WERI-Rb-1 (cell line): ENCODE results near the gene NDRG4.

Experiments
- DNase-seq: peaks from one replicate; pipeline ENCODE4 v3.0.0-alpha.2; 2020
- H3K27ac ChIP-seq: fragments of 250-450 bp; sonication (Bioruptor Pico); 2 replicates; pipeline ENCODE4 v1.5.1; 2020; ENCODE audit warnings: mild to moderate bottlenecking, moderate library complexity
- H3K27me3 ChIP-seq: fragments of 250-450 bp; sonication (Bioruptor Pico); 2 replicates; pipeline ENCODE4 v1.5.1; 2021; ENCODE audit warnings: mild to moderate bottlenecking, low read depth, moderate library complexity; ENCODE audit not compliant: insufficient read depth, severe bottlenecking
- H3K36me3 ChIP-seq: fragments of 250-450 bp; sonication (Bioruptor Pico); 2 replicates; pipeline ENCODE4 v1.5.1; 2020; ENCODE audit warnings: mild to moderate bottlenecking, moderate library complexity
- H3K4me3 ChIP-seq: 2 replicates; pipeline ENCODE4 v1.5.1; 2011; ENCODE audit warnings: low read depth, mild to moderate bottlenecking, control low read depth, low read length
- H3K9me3 ChIP-seq: fragments of 250-450 bp; sonication (Bioruptor Pico); 2 replicates; pipeline ENCODE4 v1.5.1; 2021; ENCODE audit warnings: mild to moderate bottlenecking, moderate library complexity; ENCODE audit not compliant: severe bottlenecking
- TF ChIP-seq, protein P1 (sequence below): IDR thresholded peaks from 2 replicates; pipeline ENCODE4 v1.5.1; 2011; ENCODE audit warnings: low read depth, mild to moderate bottlenecking, control low read depth, inconsistent platforms, low read length

Gene NDRG4

DNA sequence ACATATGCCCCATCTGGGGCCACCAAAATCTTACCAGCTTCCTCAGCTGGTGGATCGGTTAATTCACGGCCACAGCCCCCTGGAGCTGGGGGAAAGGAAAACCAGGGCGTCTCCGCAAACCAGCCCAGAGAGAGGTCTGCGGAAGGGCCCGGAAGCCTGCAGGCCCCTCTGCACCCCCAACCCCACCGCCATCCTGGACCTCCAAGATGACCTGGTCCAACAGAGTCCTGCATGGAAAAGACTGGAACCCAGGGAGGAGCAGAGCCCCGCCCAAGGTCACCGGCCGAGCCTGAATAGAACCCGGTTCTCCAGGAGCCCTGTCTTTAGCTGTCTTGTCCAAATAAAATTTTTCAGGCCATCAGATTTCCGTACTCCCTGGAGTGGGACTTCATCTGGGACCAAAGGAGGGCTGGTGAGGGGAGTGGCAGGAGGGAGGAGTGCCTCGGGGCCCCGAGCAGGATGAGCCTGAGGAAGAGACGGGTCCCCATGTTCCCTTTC lies 37.4 kb upstream of the NDRG4 start:
- Histone ChIP-seq H3K27me3 (peaks cover 7% of the 10 kb centered on the region), H3K4me3 (no peak overlapping the region), H3K27ac (no peak overlapping the region), H3K9me3 (no peaks in the 10 kb centered on the region), H3K36me3 (no peaks in the 10 kb centered on the region)
- TF ChIP-seq, protein P1, sequence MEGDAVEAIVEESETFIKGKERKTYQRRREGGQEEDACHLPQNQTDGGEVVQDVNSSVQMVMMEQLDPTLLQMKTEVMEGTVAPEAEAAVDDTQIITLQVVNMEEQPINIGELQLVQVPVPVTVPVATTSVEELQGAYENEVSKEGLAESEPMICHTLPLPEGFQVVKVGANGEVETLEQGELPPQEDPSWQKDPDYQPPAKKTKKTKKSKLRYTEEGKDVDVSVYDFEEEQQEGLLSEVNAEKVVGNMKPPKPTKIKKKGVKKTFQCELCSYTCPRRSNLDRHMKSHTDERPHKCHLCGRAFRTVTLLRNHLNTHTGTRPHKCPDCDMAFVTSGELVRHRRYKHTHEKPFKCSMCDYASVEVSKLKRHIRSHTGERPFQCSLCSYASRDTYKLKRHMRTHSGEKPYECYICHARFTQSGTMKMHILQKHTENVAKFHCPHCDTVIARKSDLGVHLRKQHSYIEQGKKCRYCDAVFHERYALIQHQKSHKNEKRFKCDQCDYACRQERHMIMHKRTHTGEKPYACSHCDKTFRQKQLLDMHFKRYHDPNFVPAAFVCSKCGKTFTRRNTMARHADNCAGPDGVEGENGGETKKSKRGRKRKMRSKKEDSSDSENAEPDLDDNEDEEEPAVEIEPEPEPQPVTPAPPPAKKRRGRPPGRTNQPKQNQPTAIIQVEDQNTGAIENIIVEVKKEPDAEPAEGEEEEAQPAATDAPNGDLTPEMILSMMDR = no peak
- no peak for DNase-seq

DNA sequence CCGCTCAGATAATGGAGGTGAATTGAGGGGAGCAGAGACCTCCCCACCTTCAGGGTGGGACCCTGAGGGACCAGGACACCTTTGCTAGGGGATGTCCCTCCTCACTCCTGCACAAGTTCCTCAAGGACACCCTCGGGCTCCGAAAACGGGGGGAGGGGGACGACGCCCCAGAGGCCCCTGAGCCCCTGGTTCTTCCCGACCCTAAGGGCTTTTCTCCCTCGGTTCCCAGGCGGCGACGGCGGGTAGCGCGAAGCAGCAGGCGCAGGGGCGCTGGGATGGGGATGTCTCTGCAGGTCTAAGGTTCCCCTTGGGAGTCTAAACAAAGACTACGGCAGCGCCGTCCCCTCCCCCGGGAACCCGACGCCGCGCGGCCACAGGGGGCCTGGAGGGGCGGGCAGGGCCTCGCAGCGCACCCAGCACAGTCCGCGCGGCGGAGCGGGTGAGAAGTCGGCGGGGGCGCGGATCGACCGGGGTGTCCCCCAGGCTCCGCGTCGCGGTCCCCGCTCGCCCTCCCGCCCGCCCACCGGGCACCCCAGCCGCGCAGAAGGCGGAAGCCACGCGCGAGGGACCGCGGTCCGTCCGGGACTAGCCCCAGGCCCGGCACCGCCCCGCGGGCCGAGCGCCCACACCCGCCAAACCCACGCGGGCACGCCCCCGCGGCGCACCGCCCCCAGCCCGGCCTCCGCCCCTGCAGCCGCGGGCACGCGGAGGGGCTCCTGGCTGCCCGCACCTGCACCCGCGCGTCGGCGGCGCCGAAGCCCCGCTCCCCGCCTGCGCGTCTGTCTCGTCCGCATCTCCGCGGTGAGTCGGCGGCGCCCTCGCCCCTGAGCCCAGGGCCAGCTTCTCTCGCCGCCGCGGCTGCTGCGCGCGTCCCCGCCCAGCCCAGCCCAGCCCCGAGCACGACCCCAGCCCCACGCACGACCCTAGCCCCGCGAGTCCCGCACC lies 36.7 kb upstream of the NDRG4 start:
- H3K4me3 ChIP-seq = peak overlapping the region; percentile 65
- H3K27me3 ChIP-seq = peaks cover 7% of the 10 kb centered on the region
- no peak overlapping the region for H3K27ac ChIP-seq
- no peaks in the 10 kb centered on the region for H3K36me3 ChIP-seq
- no peaks in the 10 kb centered on the region for H3K9me3 ChIP-seq
- TF ChIP-seq, protein P1 = no peak
- DNase-seq = peak; percentile 23

DNA sequence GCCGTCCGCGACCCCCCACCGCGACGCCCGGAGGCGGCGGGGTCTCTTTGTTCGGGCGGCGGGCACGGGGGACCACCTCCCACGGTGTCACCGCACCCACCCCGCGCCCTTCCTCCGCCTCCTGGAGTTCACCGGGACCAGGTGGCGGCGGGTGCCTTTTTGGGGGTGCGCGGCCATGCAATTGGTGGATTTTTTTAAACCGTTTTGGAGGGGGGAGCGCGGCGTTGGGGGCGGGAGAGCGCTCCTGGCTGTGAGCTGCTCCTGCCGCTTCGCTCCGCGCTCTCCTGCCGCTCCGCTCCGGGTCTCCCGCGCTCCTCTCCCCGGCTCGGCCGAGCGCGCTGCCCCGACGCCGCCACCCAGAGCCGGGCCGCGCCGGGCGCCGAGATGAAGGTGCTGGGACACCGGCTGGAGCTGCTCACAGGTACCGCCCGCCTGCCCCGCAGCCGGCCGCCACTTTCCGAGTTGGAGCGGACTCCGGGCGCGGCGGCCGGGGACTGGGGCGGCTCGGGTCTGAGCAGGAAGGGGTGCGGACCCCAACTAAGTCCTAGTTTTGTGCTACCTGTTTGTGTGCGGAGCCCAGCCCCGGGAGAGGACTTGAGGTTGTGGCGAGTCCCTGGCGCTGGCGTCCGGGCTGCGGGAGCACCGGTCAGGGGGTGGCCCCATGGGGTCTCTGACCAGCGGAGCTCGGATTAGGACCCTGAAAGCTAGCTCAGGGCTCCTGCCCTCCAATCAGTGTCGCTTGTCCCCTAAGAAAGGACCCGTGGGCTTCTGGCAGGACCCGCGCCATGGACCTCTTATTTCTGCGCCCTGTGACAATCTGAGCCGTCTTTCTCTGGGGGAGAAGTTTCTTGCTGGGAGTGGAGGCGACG lies 35.7 kb upstream of the NDRG4 start:
- Histone ChIP-seq H3K27ac (no peak overlapping the region), H3K4me3 (peak overlapping the region; percentile 65), H3K27me3 (peaks cover 7% of the 10 kb centered on the region), H3K36me3 (no peaks in the 10 kb centered on the region), H3K9me3 (no peaks in the 10 kb centered on the region)
- DNase-seq = peak; percentile 18
- TF ChIP-seq, protein P1 = no peak

DNA sequence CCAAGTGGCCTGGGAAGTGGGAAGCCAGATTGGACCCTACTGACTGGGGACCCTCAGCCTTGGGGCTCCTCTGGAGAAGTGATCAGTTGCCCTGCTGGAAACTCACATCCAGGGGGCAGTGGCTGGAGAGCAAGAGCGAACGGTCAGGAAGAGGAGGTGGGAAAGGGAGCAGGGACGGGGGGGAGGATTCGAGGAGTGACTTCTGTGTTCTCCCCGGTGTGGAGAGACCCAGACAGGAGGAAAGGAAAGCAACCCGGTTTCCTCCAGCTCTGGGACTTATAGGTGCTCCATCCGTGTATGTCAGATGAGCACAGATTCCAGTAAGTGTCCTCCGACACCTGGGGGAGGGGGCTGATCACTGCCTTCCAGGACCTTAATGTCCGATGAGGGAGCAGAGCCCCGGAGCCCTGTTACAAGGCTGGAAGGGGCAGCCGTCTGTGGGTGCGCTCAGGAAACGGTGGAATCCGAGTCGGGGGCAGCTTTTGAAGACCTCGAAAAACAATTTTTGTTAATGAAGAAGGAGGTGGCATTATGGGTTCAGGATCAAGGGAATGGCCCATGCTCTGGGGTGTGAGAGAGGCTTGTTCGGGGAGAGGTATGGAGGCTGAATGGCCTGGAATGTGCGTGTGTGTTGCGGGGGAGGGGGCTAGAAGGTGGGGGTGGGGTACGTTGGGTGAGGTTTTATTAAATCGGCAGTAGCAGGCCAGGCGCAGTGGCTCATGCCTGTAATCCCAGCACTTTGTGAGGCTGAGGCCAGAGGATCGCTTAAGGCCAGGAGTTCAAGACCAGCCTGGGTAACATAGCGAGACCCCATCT lies 34.8 kb upstream of the NDRG4 start:
- Histone ChIP-seq H3K4me3 (peak overlapping the region; percentile 65), H3K27me3 (peaks cover 7% of the 10 kb centered on the region), H3K36me3 (no peaks in the 10 kb centered on the region), H3K9me3 (no peaks in the 10 kb centered on the region), H3K27ac (no peak overlapping the region)
- TF ChIP-seq, protein P1 = peak; percentile 52
- DNase-seq = peak; percentile 67

DNA sequence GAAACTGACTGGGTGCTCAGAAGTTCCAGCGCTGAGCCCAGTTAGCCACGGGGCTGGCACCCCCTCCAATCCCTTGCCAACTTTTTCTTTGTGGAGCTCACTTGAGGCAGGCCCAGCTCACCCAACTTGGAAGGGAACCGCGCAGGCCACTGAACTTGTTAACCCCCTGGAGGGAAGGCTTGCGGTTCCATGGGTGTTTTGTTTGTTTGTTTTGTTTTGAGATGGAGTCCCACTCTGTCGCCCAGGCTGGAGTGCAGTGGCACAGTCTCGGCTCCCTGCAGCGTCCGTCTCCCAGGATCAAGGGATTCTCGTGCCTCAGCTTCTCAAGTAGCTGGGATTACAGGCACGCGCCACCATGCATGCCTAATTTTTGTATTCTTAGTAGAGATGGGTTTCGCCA lies 34.1 kb upstream of the NDRG4 start:
- H3K27me3 ChIP-seq = peaks cover 7% of the 10 kb centered on the region
- H3K36me3 ChIP-seq = no peaks in the 10 kb centered on the region
- TF ChIP-seq, protein P1 = no peak
- H3K27ac ChIP-seq = no peak overlapping the region
- no peak for DNase-seq
- no peaks in the 10 kb centered on the region for H3K9me3 ChIP-seq
- H3K4me3 ChIP-seq = no peak overlapping the region
